Measurements from ENCODE around the gene LAMB2.
A peak's percentile ranks its signal among the peaks of the same experiment; 100 is the strongest.

Gene LAMB2

GRCh38 chr3:49120096-49120437, 12.8 kb downstream of the LAMB2 start:
- DNase-seq, result no peak

GRCh38 chr3:49119439-49119838, 13.4 kb downstream of the LAMB2 start:
- no peak for DNase-seq

- DNase-seq, result no peak
Observed at GRCh38 chr3:49119036-49119435, 13.8 kb downstream of the LAMB2 start.

- no peak for DNase-seq
Observed at GRCh38 chr3:49112262-49112661, 20.6 kb downstream of the LAMB2 start.

- DNase-seq, result no peak
Observed at GRCh38 chr3:49111347-49111746, 21.5 kb downstream of the LAMB2 start.

- DNase-seq, result no peak
Observed at GRCh38 chr3:49110780-49111179, 22.1 kb downstream of the LAMB2 start.

- DNase-seq, result no peak
Observed at GRCh38 chr3:49108346-49108745, 24.5 kb downstream of the LAMB2 start.

GRCh38 chr3:49104427-49105291, 28.2 kb downstream of the LAMB2 start, which contains the start of gene QARS1:
Gene QARS1 (minus strand): TSS chr3:49104757. CDS start chr3:49104733, 24 bp downstream.
- DNase-seq, result peak; percentile 70

GRCh38 chr3:49104052-49104426, 28.8 kb downstream of the LAMB2 start:
- no peak for DNase-seq

- DNase-seq, result no peak
Observed at GRCh38 chr3:49100046-49100615, 32.7 kb downstream of the LAMB2 start.

GRCh38 chr3:49098910-49099630, 33.8 kb downstream of the LAMB2 start:
- DNase-seq, result no peak

- no peak for DNase-seq
Observed at GRCh38 chr3:49098429-49098828, 34.4 kb downstream of the LAMB2 start.

- peak; percentile 96 for DNase-seq
Observed at GRCh38 chr3:49093853-49094767, 38.7 kb downstream of the LAMB2 start, which contains the start of gene QRICH1. Gene QRICH1 (minus strand): TSS chr3:49094071. CDS start chr3:49077017, 17,054 bp downstream.

- peak; percentile 18 for DNase-seq
Observed at GRCh38 chr3:49092938-49093852, 39.7 kb downstream of the LAMB2 start.

- DNase-seq, result no peak
Observed at GRCh38 chr3:49081429-49081828, 51.4 kb downstream of the LAMB2 start.

GRCh38 chr3:49079270-49079669, 53.6 kb downstream of the LAMB2 start:
- DNase-seq, result no peak

- DNase-seq, result no peak
Observed at GRCh38 chr3:49076646-49077045, 56.2 kb downstream of the LAMB2 start.

- no peak for DNase-seq
Observed at GRCh38 chr3:49076116-49076515, 56.7 kb downstream of the LAMB2 start.
